SH-SY5Y (cell line): ENCODE data around the gene RAB11FIP4.

Experiments used
- GATA2 ChIP-seq: IDR thresholded peaks from 2 replicates; pipeline ENCODE4 v1.6.1; 2011; ENCODE audit warnings: mild to moderate bottlenecking, low read depth, low read length
- GATA3 ChIP-seq: IDR thresholded peaks from 2 replicates; pipeline ENCODE4 v1.6.1; 2011; ENCODE audit warnings: low read depth, mild to moderate bottlenecking, low read length, moderate library complexity

The RAB11FIP4 gene

GRCh38 chr17:31449746-31450145, 58.3 kb downstream of the RAB11FIP4 start:
- TF ChIP-seq GATA3 (no peak), GATA2 (no peak)

GRCh38 chr17:31452101-31452500, 60.6 kb downstream of the RAB11FIP4 start:
- TF ChIP-seq GATA3 (no peak), GATA2 (no peak)

- no peak for TF ChIP-seq GATA3
- TF ChIP-seq GATA2 = no peak
Observed at GRCh38 chr17:31452561-31453110, 61.2 kb downstream of the RAB11FIP4 start.

GRCh38 chr17:31453896-31454295, 62.4 kb downstream of the RAB11FIP4 start:
- TF ChIP-seq GATA2 (no peak), GATA3 (no peak)

GRCh38 chr17:31456814-31457213, 65.3 kb downstream of the RAB11FIP4 start:
- TF ChIP-seq GATA3 (no peak), GATA2 (no peak)

GRCh38 chr17:31457391-31458234, 66.1 kb downstream of the RAB11FIP4 start:
- no peak for TF ChIP-seq GATA3
- no peak for TF ChIP-seq GATA2

- TF ChIP-seq GATA3 (no peak), GATA2 (no peak)
Observed at GRCh38 chr17:31458829-31459228, 67.4 kb downstream of the RAB11FIP4 start.

- no peak for TF ChIP-seq GATA3
- no peak for TF ChIP-seq GATA2
Observed at GRCh38 chr17:31459716-31460115, 68.2 kb downstream of the RAB11FIP4 start.

GRCh38 chr17:31460226-31460721, 68.8 kb downstream of the RAB11FIP4 start:
- no peak for TF ChIP-seq GATA3
- no peak for TF ChIP-seq GATA2

- TF ChIP-seq GATA2 = no peak
- no peak for TF ChIP-seq GATA3
Observed at GRCh38 chr17:31461227-31461810, 69.8 kb downstream of the RAB11FIP4 start.

- TF ChIP-seq GATA2 (no peak), GATA3 (no peak)
Observed at GRCh38 chr17:31462261-31462660, 70.8 kb downstream of the RAB11FIP4 start.

- TF ChIP-seq GATA3 = no peak
- TF ChIP-seq GATA2 = no peak
Observed at GRCh38 chr17:31466096-31466760, 74.8 kb downstream of the RAB11FIP4 start.

GRCh38 chr17:31467502-31468256, 76.2 kb downstream of the RAB11FIP4 start:
- TF ChIP-seq GATA2 (no peak; the same call in 1 of the 2 replicates), GATA3 (no peak)
